ENCODE measurements around the gene TACR1.
A peak's percentile ranks its signal among the peaks of the same experiment; 100 is the strongest.
"Not testable (repeated sequence)": the region's sequence is repeated elsewhere in the genome, so short reads cannot be mapped to it uniquely, and the experiment has no call there.

TACR1 gene

DNA sequence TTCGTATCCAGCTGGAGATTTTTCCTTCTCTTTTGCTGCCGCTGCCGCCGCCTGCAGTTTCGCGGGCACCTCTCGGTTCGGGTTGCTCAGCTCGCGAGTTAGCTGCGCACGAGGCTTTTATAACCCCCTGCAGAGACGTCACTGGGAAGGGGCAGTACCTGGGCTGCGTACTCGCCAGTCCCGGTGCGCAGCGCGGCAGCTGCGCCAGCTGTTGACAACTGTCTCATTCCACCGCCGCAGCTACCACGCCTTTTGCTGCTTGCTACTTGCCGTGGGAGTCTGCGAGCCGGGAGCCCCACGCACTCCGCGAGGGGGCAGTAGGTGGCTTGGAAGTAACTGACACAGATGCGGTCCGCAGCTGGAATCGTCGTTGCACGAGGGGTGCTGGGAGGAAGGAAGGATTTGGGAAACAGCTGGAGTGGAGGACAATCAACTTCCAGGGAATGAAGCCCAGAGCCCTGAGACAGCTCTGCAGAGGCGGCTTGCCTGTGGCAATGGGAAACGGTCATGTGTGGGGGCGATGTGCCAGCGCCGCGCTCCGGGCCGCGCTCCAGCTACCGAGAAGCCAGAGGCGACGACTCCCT, at the start of gene TACR1:
TSS of gene TACR1 (minus strand) at position 93 of the 584 bp plus-strand sequence. CDS start 586 bp downstream, outside the sequence.
- DNase-seq (ENCODE audit: extremely low read depth in 1 of 2, low read depth in 1 of 2), result peak in 1 of 2 donors; percentile 10

DNA sequence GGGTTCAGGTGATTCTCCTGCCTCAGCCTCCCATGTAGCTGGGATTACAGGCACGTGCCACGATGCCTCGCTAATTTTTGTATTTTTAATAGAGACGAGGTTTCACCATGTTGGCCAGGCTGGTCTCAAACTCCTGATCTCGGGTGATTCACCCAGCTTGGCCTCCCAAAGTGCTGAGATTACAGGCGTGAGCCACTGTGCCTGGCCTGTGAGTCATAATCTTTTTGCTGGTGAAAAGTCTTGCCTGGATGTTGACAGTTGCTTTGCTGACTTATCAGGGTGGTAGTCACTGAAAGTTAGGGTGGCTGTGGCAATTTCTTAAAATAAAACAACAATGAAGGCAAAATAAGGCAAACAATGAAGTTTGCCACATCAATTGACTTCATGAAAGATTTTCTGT, 49.3 kb upstream of the TACR1 start:
- not testable (repeated sequence) for DNase-seq (ENCODE audit: extremely low read depth in 1 of 2, low read depth in 1 of 2)

DNA sequence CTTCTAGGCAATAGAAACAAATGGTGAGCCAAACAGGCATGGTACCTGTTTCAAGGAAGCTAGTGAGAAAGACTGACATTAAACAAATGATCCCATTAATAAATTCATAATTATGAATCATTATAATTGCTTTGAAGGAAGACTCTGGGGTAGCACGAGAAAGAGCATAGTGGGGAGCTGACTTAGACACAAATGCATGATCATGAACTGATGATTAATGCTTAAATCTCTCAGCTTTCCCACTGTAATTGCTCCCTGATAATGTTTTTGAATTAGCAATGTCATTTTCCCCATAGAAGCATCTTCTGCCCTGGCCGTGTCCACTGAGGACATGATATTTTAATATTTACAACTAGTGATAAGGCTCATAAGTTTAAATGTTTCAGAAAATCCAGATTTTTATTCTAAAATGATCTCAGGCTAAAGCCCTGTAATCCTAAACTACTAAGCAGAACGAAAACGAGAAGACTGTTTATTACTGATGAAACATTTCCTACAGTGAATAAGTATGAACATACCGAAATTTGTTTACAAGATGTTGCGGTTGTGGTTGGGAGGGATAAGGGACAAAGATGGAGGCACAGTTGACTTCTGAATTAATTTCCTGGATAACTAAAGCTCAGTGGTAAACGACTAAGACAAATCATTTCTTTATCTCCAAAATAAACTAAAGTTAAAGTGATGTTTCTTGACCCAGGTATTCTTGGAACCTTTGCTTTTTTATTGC, 47.3 kb upstream of the TACR1 start:
- no peak for DNase-seq (ENCODE audit: extremely low read depth in 1 of 2, low read depth in 1 of 2)

GRCh38 chr2:75243219-75243618, 43.9 kb upstream of the TACR1 start:
- no peak for DNase-seq (ENCODE audit: extremely low read depth in 1 of 2, low read depth in 1 of 2)

DNA sequence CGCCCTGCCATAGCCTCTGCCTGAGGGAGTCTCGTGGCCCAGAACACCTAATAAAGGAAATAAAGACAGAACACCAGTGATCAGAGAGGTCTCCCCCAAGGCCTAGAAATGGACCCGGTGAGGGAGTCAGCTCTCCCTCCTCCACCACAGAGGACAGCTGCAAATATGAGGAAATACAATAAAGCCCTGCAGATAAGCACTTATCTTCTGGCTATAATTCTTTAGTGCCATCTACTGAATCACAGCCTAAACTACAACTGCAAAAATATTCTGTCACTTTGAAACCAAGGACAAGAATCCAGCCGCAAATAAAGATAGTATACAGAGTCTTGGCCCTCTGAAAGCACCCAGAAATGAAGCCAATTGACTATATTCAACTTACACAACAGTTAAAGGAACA, 42.4 kb upstream of the TACR1 start:
- DNase-seq (ENCODE audit: extremely low read depth in 1 of 2, low read depth in 1 of 2), result no peak

GRCh38 chr2:75238670-75239330, 39.5 kb upstream of the TACR1 start:
- no peak for DNase-seq (ENCODE audit: extremely low read depth in 1 of 2, low read depth in 1 of 2)

GRCh38 chr2:75237296-75237695, 38.0 kb upstream of the TACR1 start:
- DNase-seq (ENCODE audit: extremely low read depth in 1 of 2, low read depth in 1 of 2), result no peak

DNA sequence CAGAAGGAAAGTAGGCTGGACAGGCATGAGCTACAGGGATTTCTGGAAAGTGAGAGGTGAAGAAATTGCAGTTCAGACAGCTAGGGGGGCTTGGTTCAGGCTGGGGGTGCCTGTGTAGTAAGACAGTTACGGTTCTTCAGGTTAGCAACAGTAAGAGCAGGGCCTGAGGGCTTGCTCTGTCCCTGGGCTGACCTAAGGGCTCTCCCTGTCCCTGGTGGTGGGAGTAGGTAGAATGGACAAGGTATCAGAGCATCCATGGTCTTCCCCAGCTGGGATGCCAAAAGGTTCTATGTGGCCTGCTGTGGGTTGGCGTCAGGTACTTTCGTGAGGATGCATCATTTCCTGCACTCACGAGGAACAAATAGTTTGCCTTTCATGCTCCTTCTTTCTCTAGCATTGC, 34.6 kb upstream of the TACR1 start:
- DNase-seq (ENCODE audit: extremely low read depth in 1 of 2, low read depth in 1 of 2), result no peak

GRCh38 chr2:75226617-75227016, 27.3 kb upstream of the TACR1 start:
- DNase-seq (ENCODE audit: extremely low read depth in 1 of 2, low read depth in 1 of 2), result no peak

GRCh38 chr2:75226099-75226498, 26.8 kb upstream of the TACR1 start:
- DNase-seq (ENCODE audit: extremely low read depth in 1 of 2, low read depth in 1 of 2), result no peak

DNA sequence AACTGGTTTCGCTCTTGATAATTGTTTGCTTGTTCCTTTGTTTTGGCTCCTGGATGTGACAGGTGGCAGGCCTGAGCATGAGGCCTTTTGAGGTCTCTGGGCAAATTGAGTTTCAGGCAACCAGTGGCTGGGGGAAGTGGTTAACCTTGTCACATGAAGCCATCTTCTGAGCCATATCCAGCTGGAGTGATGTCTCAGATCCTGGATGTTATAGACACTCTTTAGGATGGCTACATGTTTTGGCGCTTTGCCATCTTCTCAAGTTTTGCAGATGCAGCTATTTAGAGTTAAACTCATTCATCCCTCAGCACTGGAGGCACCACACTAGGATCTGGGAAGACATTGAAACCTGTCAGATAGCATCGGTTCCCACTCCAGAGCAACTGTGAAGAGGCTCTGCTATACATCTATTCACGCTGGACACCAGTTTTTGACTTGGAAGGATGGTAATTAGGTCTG, 25.3 kb upstream of the TACR1 start:
- no peak for DNase-seq (ENCODE audit: extremely low read depth in 1 of 2, low read depth in 1 of 2)

DNA sequence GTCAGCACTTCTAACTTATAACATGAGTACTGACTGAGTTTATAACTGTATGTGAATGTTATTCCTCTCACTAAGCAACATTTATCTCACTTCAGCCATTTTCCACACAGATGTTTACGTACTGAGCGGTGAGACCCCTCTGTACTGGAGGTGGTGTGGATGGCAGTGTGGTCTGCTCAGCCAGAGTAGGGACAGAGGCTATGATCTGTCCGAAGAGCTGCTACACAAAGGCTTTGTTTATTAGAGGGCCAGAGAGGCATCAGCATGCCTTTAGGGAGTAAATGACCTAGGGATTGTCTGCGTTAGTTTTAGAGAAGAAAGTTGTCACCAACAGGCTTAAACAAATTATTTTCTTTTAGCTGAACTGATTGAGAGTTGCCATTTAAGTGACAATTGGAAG, 23.2 kb upstream of the TACR1 start:
- DNase-seq (ENCODE audit: extremely low read depth in 1 of 2, low read depth in 1 of 2), result no peak

DNA sequence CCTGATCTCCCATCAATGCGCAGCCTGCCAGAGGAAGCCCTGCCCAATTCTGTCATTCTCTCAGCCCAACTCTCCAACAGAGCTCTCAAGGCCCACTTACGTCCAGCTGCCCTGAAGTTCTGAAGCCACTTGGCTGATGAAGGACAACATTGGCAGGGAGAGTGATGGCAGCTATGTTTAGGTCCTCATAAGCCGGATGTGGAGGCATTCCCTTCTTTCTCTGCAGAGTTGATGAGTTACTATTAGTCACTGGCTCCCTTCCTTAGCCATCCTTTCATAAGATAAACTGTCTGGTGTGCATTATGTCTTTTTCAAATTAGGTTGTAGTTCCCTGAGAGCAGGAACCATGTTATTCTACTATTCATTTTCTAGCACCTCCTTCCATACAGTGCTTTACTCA, 22.5 kb upstream of the TACR1 start:
- DNase-seq (ENCODE audit: extremely low read depth in 1 of 2, low read depth in 1 of 2), result no peak

- not testable (repeated sequence) for DNase-seq (ENCODE audit: extremely low read depth in 1 of 2, low read depth in 1 of 2)
Measured at GRCh38 chr2:75219213-75219612, 19.9 kb upstream of the TACR1 start.

GRCh38 chr2:75211266-75211770, 12.0 kb upstream of the TACR1 start:
- no peak for DNase-seq (ENCODE audit: extremely low read depth in 1 of 2, low read depth in 1 of 2)

DNA sequence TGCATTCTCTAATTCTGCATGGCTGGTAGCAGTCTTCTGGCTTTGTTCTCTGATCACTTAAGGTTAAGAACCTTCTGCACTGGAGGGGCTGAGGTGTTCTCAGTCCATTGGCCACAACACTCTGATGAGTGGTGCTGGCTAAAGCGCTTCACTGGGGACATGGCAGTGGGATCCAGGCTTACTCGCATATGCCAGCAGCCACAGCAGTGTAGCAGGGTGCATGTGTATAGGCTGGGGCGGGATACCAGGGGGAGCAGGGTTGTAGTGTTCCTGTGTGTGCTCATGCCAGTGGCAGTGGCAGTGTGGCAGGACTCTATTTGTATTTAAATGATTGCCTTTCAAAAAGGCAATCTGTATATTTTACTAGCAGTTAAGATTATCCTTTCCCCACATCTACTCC, 11.1 kb upstream of the TACR1 start:
- DNase-seq (ENCODE audit: extremely low read depth in 1 of 2, low read depth in 1 of 2), result no peak

DNA sequence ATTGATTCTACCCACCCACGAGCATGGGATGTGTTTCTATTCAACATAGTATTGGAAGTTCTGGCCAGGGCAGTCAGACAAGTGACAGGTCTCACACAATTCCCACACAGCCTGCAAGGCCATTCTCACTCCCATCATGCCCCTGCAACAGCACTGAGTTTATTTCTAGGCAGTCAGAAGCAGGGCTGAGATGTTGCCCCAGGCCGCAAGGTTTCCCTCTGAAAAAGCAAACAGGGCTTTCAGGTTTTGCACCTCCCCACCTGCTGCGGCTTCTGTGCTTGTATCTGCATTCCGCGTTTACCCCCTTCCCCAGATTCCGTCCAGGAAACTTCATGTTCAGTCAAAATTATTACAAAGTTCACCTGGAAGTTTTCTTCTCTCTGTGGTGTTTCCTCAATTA, 9.4 kb upstream of the TACR1 start:
- DNase-seq (ENCODE audit: extremely low read depth in 1 of 2, low read depth in 1 of 2), result no peak

- no peak for DNase-seq (ENCODE audit: extremely low read depth in 1 of 2, low read depth in 1 of 2)
Measured at GRCh38 chr2:75204833-75205232, 5.5 kb upstream of the TACR1 start.

DNA sequence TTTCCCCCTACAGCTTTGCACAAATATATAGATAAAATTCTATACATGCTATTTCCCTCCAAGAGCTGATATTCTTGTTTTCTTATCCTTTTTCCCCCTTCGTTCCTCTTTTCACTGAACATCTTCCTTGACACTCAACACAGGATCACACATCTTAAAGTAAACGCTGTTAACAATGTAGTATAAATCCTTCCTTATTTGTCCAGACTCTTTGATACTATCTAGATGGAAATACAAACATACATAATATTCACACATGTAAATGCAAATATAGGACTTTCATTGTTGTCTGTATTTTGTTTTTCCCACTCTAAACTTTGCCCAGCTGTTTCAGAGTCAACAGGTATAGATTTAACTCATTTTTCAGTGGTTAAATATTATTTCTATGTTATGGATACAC, 3.0 kb upstream of the TACR1 start:
- no peak for DNase-seq (ENCODE audit: extremely low read depth in 1 of 2, low read depth in 1 of 2)

DNA sequence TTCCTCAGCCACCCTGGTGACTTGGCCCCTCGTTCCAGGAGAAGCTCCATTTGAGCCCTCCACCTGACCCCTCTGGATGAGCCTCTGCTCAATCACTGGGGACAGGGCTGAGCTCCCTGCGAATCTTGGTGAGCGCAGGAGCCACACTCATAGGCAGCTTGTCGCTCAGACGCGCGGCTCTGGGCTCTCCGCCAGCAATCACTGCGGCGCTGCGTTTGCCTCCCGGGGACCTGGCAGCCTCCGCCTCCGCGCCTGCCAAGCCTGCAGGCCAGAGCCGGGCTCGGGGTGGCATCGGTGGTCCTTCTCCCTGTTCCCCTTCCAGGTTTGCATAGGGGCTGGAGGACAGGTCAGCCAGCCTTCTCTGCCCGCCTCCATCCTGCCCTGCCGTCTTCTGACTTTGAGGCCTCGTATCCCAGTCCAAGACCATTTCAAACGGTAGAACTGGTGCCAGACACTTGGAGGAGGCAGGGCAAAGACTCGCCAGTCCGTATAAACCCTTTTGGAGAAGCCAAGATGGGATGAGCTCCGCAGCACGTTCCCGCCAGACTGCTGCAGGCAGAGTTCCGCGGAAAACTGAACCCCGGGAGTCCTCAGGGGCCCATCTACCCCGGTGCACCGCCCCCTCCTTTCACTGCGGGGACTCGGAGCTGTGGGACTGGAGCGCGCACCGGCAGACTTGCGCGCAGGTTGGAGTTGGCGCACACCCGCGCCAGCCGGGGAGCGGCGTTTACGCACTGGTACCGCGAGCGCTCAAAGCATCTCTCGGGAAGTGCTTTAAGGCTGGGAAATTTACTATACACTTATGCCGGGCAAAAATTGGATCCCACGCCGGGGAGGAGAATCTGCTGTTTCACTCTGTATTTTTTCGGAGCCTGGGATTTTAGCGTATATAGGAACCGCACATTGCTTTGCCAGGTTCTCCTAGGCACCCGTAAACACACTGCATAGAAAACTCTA, 1.1 kb upstream of the TACR1 start:
- DNase-seq (ENCODE audit: extremely low read depth in 1 of 2, low read depth in 1 of 2), result no peak
